HG03108 (cell line): ENCODE results near the gene KRTAP27-1.

Experiments
- ATAC-seq: cut with Tn5 transposase; IDR thresholded peaks from one replicate; pipeline ENCODE4 v1.9.1; 2021; ENCODE audit warnings: moderate library complexity; ENCODE audit not compliant: unreplicated experiment

Gene KRTAP27-1

GRCh38 chr21:30337276-30337744 is at the start of gene KRTAP27-1:
Gene KRTAP27-1, minus strand, starts transcription at chr21:30337694. Its CDS starts 26 bp downstream, at chr21:30337668.
- ATAC-seq = no peak

DNA sequence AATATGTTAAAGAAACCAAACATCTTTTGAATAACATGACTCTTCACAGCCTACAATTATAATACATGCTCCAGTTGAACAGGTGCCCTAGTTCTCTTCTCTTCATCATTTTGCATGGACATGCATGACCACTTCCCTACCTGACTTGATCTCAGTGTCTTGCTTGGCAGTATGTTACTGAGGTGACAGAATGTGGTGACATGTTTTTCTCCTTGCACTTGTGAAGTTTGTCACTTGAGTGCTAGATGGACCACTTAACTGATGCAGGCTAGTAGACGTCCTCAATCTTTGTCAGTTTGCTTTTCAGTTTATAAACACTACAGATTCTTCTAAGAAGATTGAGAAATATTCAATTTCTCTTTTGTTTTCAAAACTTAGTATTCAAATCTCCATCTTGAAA is 44.7 kb upstream of the KRTAP27-1 start:
- no peak for ATAC-seq

GRCh38 chr21:30372139-30372770 is 34.8 kb upstream of the KRTAP27-1 start, which contains the start of gene KRTAP13-2:
Gene KRTAP13-2, minus strand, starts transcription at chr21:30372271. Its CDS starts 58 bp downstream, at chr21:30372213.
- no peak for ATAC-seq

GRCh38 chr21:30355906-30356305 is 18.4 kb upstream of the KRTAP27-1 start:
- no peak for ATAC-seq

GRCh38 chr21:30354308-30355005 is 17.0 kb upstream of the KRTAP27-1 start:
- no peak for ATAC-seq

DNA sequence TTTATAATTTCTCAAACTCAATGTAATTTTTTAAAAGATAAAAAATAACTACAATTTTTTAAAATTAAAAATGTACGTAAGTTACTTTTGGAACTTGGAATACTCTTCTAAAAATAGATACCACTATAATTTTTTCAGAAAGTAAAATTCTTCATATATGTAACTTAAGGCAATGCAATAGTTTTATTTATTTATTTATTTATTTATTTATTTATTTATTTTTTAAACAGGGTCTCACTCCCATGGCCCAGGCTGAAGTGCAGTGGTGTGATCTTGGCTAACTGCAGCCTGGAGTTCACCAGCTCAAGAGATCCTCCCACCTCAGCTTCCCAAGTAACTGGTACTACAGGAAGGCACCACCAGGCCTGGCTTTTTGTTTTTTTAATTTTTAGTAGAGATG is 14.0 kb upstream of the KRTAP27-1 start:
- ATAC-seq = no peak

DNA sequence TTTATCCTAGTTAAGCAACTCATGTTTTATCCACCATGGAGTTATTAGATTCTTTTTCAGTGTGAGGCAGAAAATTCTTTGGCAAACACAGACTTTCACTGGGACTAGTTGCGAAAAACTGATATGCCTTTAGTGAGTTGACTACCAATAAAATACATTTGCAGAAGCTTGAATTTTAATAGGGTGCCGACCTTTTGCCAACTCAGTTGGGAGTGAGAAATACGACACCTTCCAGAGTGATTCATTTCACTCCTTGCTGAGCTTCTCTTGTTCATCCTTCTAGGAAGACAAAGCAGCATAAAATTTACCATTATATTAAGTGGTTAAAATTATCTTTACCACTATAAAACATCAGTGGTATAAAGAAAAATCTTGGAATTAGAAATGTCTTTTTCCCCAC is 12.1 kb upstream of the KRTAP27-1 start:
- no peak for ATAC-seq

GRCh38 chr21:30348506-30348905 is 11.0 kb upstream of the KRTAP27-1 start, which contains the start of gene KRTAP23-1:
Gene KRTAP23-1, minus strand, starts transcription at chr21:30348606. Its CDS starts 0 bp downstream, at chr21:30348606.
- no peak for ATAC-seq

GRCh38 chr21:30345014-30345413 is 7.5 kb upstream of the KRTAP27-1 start:
- ATAC-seq = no peak

- no peak for ATAC-seq
These were observed 3.5 kb upstream of the KRTAP27-1 start for GRCh38 chr21:30340714-30341573.

- no peak for ATAC-seq
These were observed 1.2 kb upstream of the KRTAP27-1 start for GRCh38 chr21:30338717-30339116.

DNA sequence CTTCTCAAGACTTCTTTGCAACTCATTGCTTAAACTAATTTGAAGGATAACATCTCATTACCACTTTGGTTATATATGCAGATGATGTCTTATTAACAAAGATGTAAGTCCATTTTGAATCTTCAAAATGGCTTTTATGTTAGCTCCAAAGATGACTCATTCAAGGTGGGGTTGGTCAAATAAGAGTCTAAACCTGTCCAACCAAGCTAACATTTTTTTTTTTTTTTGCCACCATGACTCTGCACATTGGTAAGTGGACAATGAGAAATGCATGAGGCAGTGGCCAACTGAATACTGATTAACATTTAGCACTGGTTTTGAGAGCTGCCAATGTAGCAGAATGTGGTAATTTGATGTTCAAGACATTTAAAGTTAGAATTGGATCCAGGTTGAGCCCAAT is 278 bp upstream of the KRTAP27-1 start:
- ATAC-seq = no peak

GRCh38 chr21:30336596-30336995 is 898 bp downstream of the KRTAP27-1 start:
- ATAC-seq = no peak

DNA sequence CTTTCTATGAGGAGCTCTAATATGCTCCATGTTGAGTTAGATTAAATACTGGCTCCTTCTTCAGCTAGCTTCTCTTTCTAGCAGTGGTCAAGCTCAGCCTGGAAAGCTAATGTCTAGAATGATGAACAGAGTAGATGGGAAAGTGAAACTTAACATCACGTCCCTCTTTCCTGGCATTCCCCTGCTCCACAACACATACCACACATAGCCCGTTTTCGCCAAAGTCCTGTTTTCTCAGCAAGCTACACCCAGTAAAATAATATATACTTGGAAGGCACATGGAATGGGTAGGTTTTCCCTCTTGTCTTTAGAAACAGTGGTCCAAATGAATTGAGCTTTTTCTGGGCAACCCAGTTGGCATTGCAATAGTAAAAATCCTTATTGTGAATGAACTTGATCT is 3.8 kb downstream of the KRTAP27-1 start:
- no peak for ATAC-seq

- no peak for ATAC-seq
These were observed 4.8 kb downstream of the KRTAP27-1 start for GRCh38 chr21:30332681-30333080.

DNA sequence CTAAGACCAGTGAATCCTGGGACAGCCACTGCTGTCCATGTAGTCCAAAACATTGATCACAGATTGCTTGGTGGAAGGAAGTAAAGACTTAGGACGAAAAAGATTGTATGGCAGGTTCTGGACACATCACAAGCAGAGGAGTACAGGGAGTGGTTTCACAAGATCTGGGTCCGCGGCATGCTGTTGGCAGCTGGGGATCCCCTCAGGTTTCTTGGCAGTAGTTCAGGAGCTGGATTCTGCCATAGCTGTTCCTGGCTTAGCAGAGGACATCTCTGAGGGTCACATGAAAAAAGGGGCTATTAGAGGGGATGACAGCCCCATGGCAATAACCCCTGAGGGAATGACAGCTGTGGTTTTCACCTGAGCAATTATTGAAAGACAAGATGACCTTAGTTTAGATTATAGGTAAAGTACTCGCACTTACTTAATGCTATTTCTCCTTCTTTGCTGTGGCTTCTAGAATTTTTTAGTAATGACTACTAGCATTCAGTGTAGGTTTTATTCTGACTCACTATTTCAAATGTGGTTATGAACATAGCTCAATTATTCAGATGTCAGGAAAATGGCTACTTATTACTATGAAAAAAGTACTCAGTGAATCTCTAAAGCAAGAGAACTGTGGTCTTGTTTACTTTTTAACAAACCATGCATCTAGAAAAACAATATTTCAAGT is 8.2 kb downstream of the KRTAP27-1 start:
- ATAC-seq = no peak

DNA sequence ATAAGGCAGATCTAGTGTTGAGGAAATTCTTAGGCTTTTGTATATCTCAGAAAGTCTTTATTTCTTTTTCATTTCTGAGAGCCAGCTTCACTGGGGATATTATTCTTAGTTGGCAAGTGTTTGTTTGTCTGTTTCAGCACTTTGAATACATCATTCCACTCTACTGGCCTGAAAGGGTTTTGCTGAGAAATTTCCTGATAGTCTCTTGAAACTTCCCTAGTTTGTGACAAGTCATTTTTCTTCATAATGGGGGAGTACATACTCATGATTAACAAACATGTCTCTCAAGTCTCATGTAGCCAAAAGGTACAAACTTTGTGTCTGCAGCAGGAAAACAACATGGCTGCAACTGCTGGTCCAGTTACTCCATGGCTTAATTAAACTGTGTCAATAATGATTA is 11.1 kb downstream of the KRTAP27-1 start:
- ATAC-seq = no peak

GRCh38 chr21:30320215-30320614 is 17.3 kb downstream of the KRTAP27-1 start, which contains the start of gene KRTAP26-1:
Gene KRTAP26-1, minus strand, starts transcription at chr21:30320315. Its CDS starts 280 bp downstream, at chr21:30320035.
- no peak for ATAC-seq

- no peak for ATAC-seq
These were observed 21.8 kb downstream of the KRTAP27-1 start for GRCh38 chr21:30315701-30316100.

- ATAC-seq = no peak
These were observed 30.6 kb downstream of the KRTAP27-1 start for GRCh38 chr21:30306884-30307283.

GRCh38 chr21:30305136-30305535 is 32.4 kb downstream of the KRTAP27-1 start:
- no peak for ATAC-seq
